Esophagus squamous epithelium (tissue), 5 donors: ENCODE measurements around the gene SFRP4. TPM values are rescaled to one million over a fixed set of nuclear protein-coding genes. Genes with fewer than 3 reads are reported as not detected.

Experiments
- DNase-seq: peaks from one replicate; lab custom pipeline; 2025; lab: John Stamatoyannopoulos, UW
- H3K27ac ChIP-seq, 4 donors: fragments of 200-600 bp; sonication (generic); one replicate each; pipeline ENCODE4 v1.5.1; 2016 to 2019; ENCODE audit warnings: mild to moderate bottlenecking in 1 of 4
- H3K27me3 ChIP-seq, 4 donors: fragments of 200-600 bp; sonication (generic); 1 replicate in 3 of 4; 2 replicates in 1 of 4; pipeline versions ENCODE4 v1.5.1 to v1.6.0; 2017 to 2021; ENCODE audit warnings: antibody characterized with exemption in 1 of 4
- H3K36me3 ChIP-seq, 3 donors: fragments of 200-600 bp; sonication (generic); one replicate each; pipeline ENCODE4 v1.5.1; 2016 to 2019
- H3K4me1 ChIP-seq, 3 donors: fragments of 200-600 bp; sonication (generic); one replicate each; pipeline ENCODE4 v1.5.1; 2017 to 2019
- H3K4me3 ChIP-seq, 4 donors: fragments of 200-600 bp; sonication (generic); 1 replicate in 3 of 4; 2 replicates in 1 of 4; pipeline ENCODE4 v1.5.1; 2016 to 2019; ENCODE audit warnings: mild to moderate bottlenecking in 2 of 4, moderate library complexity in 1 of 4
- H3K9me3 ChIP-seq, 3 donors: fragments of 200-600 bp; sonication (generic); one replicate each; pipeline ENCODE4 v1.5.1; 2016 to 2019
- CTCF ChIP-seq, 6 experiments: fragments of 450-650 bp in 4 of 6; fragments of 200-600 bp in 2 of 6; sonication (generic) in 2 of 6; IDR thresholded peaks; one replicate each; pipeline ENCODE4 v1.5.1; 2016 to 2019; ENCODE audit warnings: antibody characterized with exemption in 6 of 6, mild to moderate bottlenecking in 4 of 6, moderate library complexity in 4 of 6
- POLR2A ChIP-seq, 4 donors: fragments of 450-650 bp; IDR thresholded peaks; one replicate each; pipeline ENCODE4 v1.6.1; 2017; ENCODE audit warnings: antibody characterized with exemption in 4 of 4, mild to moderate bottlenecking in 4 of 4, moderate library complexity in 3 of 4
- WGBS, 2 donors: methylation state at CpG; one replicate each; pipeline ENCODE4 v1.1.5; 2018; 5-methylcytosine and 5-hydroxymethylcytosine counted together
- intact Hi-C: fragments of 100-400 bp; cut with DNase I; formaldehyde crosslinking; loops from one replicate; pipeline ENCODE4 v1.15.0; 2022
- total RNA-seq, 4 donors: library from RNA; depleted of rRNA; stranded (reverse); fragments of >200 nt; gene quantifications; one replicate each; pipeline ENCODE4 v1.1.0, GENCODE V29; 2016
- donor health status: DM: yes; HTN: yes; CAD: no.

SFRP4 gene
- under 1 TPM in 2 of 4 donors, not detected in 2; 0.21 to 0.57 TPM for total RNA-seq

GRCh38 chr7:37916673-37917660, at the start of gene SFRP4:
TSS of gene SFRP4 (minus strand) at chr7:37916817. CDS start at chr7:37916537, 280 bp downstream.
- peak within 1 kb of the TSS; percentile 15 to 72 (median 46) for H3K4me3 ChIP-seq
- peaks cover 0 to 73% (median 1%) of the 10 kb centered on the region in 4 donors for H3K27me3 ChIP-seq
- no peak for TF ChIP-seq POLR2A (IDR thresholded peaks at IDR 0.05)
- peak; percentile 18 to 46 (median 38) for TF ChIP-seq CTCF (IDR thresholded peaks at IDR 0.05)
- H3K9me3 ChIP-seq: no peaks in the 10 kb centered on the region
- WGBS, 2 donors: 2 to 6% methylated on average over 9 to 12 of the region's 46 CpGs
- no peak for DNase-seq
- H3K4me1 ChIP-seq: peaks cover 8 to 40% (median 13%) of the 10 kb centered on the region in 3 donors
- intact Hi-C loops: no loop called here
- H3K36me3 ChIP-seq: no peaks in the 10 kb centered on the region
- peak within 1 kb of the TSS in 3 of 4 donors; percentile 42 to 81 (median 75) for H3K27ac ChIP-seq

GRCh38 chr7:37964196-37964595, 47.6 kb upstream of the SFRP4 start:
- Histone ChIP-seq H3K36me3 (no peaks in the 10 kb centered on the region), H3K27ac (no peak overlapping the region), H3K4me3 (no peak overlapping the region), H3K4me1 (no peaks in the 10 kb centered on the region), H3K27me3 (no peaks in the 10 kb centered on the region), H3K9me3 (no peaks in the 10 kb centered on the region)
- intact Hi-C loops: no loop called here
- no peak for DNase-seq
- TF ChIP-seq POLR2A (IDR thresholded peaks at IDR 0.05) (no peak), CTCF (IDR thresholded peaks at IDR 0.05) (no peak)
- WGBS, 2 donors: 44 to 60% methylated on average over 5 of the region's 5 CpGs

- no peak for DNase-seq
- Histone ChIP-seq H3K36me3 (no peaks in the 10 kb centered on the region), H3K4me3 (no peak overlapping the region), H3K27me3 (no peaks in the 10 kb centered on the region), H3K27ac (no peak overlapping the region), H3K4me1 (no peaks in the 10 kb centered on the region), H3K9me3 (no peaks in the 10 kb centered on the region)
- intact Hi-C loops: no loop called here
- TF ChIP-seq POLR2A (IDR thresholded peaks at IDR 0.05) (no peak), CTCF (IDR thresholded peaks at IDR 0.05) (no peak)
- 66 to 93% methylated on average over 4 to 5 of the region's 5 CpGs for WGBS, 2 donors
These were observed 44.6 kb upstream of the SFRP4 start for GRCh38 chr7:37961251-37961650.

GRCh38 chr7:37960483-37960882, 43.9 kb upstream of the SFRP4 start:
- Histone ChIP-seq H3K4me3 (no peak overlapping the region), H3K27me3 (no peaks in the 10 kb centered on the region), H3K36me3 (no peaks in the 10 kb centered on the region), H3K9me3 (no peaks in the 10 kb centered on the region), H3K4me1 (no peaks in the 10 kb centered on the region), H3K27ac (no peak overlapping the region)
- no peak for DNase-seq
- no peak for TF ChIP-seq POLR2A (IDR thresholded peaks at IDR 0.05)
- TF ChIP-seq CTCF (IDR thresholded peaks at IDR 0.05): no peak
- intact Hi-C loops: no loop called here
- WGBS, 2 donors: 85 to 87% methylated on average over 2 of the region's 2 CpGs
